Astrocyte of the cerebellum (primary cell): ENCODE results near the gene PIK3CD.
"Not testable (repeated sequence)": the region's sequence is repeated elsewhere in the genome, so short reads cannot be mapped to it uniquely, and the experiment has no call there.

ENCODE experiments used
- DNase-seq: peaks from one replicate; pipeline ENCODE4 v3.0.0-alpha.2; 2011; ENCODE audit warnings: low read depth
- H3K4me3 ChIP-seq: 2 replicates; pipeline ENCODE4 v1.5.1; 2011; ENCODE audit warnings: mild to moderate bottlenecking, low read depth, low read length, moderate library complexity
- CTCF ChIP-seq: IDR thresholded peaks from 2 replicates; pipeline ENCODE4 v1.5.1; 2012; ENCODE audit warnings: low read length, low read depth, moderate library complexity, mild to moderate bottlenecking; ENCODE audit errors: missing control alignments
- in situ Hi-C: cut with HindIII; loops from 2 replicates; pipeline ENCODE4 v1.10.0; 2017; ENCODE audit warnings: low sequenced_read_pairs

PIK3CD gene

DNA sequence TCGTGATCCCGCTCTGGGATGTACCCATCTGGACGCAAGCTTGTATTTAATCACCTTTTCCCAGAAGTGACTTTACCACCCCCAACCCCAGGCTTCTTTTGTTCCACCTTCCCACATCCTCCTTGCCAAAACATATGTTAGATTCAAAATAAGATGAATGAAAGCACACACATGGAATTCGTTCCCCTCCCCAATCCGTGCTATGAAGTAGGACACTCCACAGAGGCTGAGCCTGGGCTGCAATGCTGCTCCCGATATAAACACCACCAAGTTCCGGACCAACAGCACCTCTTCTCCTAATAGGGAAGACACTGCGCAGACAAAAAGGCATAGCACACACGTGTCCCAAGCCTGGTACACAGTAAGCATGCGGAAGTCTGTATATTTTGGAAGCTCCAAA is 86.1 kb downstream of the PIK3CD start:
- H3K4me3 ChIP-seq: no peak overlapping the region
- TF ChIP-seq CTCF: no peak
- in situ Hi-C loops: no loop called here
- DNase-seq: no peak

DNA sequence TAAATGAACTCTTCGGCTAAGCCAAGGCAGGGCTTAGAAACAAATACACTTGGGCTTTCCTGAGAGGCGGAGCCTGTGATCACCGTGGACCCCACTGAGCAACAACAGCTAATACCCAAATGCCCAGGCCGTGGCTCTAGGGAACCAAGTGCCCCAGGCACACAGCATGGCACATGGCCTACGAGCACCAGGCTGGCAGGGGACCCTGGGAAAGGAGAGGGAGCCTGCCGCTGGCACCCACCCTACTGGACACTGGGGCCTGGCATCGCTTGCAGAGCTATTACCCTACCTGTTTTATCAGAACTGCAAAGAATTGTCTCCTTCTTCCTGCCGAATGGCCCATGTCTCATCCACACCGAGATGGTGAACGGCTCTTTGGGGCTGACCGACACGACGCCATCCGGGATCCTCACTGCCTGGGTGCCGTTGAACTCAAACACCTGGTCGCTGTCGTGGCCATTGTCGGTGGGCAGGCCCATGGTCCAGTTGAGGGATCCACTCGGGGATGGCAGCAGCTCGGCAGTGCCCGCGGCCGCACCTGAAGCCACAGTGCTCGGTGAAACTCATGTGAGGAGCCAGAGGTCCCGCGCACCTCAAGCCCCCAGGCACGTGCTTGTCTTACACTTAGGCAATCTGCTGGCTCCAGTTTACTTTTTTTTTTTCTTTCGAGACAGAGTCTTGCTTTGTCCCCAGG is 92.7 kb downstream of the PIK3CD start:
- in situ Hi-C loops: no loop called here
- no peak for DNase-seq

GRCh38 chr1:9746211-9746610 is 94.7 kb downstream of the PIK3CD start:
- H3K4me3 ChIP-seq: no peak overlapping the region
- no peak for DNase-seq
- in situ Hi-C loops: no loop called here
- TF ChIP-seq CTCF: no peak

More for the DNA sequence above, 92.7 kb downstream of the PIK3CD start:
- TF ChIP-seq CTCF: no peak
- no peak overlapping the region for H3K4me3 ChIP-seq

- in situ Hi-C loops: no loop called here
- no peak for TF ChIP-seq CTCF
- DNase-seq: no peak
- H3K4me3 ChIP-seq: no peak overlapping the region
Measured at GRCh38 chr1:9746651-9747050, 95.1 kb downstream of the PIK3CD start.

DNA sequence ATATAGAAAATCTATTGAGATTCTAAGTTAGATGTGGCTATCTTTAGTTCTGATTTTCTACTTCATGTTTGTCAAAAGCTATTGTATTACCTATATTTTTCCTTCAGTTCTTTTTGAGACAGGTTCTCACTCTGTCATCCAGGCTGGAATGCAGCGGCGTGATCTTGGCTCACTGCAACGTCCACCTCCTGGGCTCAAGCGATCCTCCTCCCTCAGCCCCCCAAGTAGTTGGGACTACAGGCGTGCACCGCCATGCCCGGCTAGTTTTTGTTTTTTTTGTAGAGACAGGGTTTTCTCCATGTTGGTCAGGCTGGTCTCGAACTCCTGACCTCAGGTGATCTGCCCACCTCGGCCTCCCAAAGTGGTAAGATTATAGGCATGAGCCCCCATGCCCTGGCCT is 96.9 kb downstream of the PIK3CD start:
- H3K4me3 ChIP-seq, in situ Hi-C loops, DNase-seq: not testable (repeated sequence)

DNA sequence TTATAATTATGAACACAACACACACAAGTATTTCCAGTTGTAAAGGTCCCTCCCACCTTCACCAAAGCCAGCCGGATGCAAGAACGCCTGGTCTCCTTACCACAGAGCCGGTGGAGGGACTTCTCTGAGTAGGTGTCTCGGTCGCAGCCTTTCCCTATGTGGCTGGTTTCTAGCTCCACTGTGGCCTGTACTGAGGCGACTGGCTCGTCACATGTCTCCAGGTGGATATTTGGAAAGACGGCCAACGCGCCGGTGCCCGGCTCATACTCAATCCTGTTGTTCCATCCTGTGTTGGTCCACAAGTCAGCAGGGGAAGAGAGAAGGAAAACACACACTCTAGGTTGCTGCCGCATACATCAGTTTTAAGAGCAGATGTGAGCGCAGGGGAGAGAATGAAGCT is 97.8 kb downstream of the PIK3CD start:
- H3K4me3 ChIP-seq: no peak overlapping the region
- DNase-seq: no peak
- no peak for TF ChIP-seq CTCF
- in situ Hi-C loops: no loop called here

GRCh38 chr1:9751971-9752370 is 100.4 kb downstream of the PIK3CD start:
- no peak overlapping the region for H3K4me3 ChIP-seq
- no peak for DNase-seq
- TF ChIP-seq CTCF: no peak
- in situ Hi-C loops: no loop called here
